ENCODE measurements around the gene NYAP2.

Gene NYAP2

DNA sequence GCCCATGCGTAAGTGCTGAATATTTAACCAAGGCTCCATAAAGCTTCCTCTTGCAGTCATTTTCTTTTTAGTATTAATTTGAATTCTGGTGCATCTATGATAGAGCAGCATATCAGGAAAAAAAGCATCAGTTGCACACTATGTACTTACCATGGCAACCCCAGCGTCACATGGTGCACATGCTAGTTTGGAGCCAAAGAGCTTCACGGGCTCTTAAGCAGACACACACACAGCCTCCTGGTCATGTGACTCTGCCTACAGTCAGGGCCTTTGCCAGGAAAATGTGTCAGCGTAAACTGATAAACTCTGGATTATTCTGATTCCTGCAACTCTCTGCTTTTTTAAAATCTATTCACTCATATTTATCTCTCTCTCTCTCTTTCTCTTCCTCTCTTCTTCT, 30.2 kb downstream of the NYAP2 start:
- DNase-seq: no peak

DNA sequence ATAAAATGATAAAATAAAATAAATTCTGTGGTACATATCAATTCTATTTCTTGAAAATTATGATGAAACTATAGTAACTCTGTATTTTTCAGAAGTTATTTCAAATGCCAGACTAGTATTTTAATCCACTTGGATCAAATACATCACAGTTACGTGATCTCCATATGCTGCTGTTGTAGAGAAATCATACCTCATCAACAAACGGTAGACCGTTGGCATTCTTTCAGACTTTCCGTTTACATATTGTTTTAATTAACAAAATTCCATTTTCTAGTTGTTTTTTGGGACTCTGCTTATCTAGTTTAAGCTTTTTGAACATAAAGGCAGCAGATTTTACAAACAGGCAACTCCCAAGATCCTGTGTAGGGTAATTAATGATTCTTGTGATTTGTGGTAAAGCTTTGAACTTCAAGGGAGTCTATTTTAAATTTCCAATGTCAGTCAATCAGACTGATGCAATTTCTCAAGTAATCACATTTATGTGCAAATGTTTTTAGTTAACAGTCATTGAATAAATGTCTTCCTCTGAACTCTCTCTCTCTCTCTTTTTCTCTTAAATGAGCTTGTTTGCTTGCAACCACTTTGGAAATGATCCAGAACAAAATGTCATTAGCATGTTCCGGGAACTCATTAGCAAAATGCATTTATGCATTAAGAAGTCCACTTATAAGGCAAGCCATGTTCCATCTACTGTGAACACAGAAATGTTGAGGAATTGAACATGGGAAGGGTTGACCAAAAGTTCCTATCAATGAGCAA, 31.8 kb downstream of the NYAP2 start:
- DNase-seq: no peak

DNA sequence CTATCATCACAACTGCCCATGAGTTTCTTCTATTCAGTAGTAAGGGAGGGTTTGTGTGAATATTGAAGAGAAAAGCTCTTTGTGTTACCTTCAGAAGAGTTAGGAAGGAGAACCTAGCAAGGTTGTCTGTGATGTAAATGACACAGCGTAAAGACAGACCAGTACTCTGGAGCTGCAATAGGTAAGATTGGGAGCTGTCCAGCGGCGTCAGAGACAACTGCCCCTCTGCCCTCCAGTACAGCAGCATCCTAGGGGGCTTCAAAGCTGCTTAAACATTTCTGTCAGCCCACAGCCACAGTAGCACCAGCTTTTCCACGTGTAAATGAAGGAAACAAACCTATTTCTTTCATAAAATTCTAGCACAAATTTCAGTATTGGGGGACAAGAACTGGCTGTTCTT, 34.5 kb downstream of the NYAP2 start:
- DNase-seq: no peak

DNA sequence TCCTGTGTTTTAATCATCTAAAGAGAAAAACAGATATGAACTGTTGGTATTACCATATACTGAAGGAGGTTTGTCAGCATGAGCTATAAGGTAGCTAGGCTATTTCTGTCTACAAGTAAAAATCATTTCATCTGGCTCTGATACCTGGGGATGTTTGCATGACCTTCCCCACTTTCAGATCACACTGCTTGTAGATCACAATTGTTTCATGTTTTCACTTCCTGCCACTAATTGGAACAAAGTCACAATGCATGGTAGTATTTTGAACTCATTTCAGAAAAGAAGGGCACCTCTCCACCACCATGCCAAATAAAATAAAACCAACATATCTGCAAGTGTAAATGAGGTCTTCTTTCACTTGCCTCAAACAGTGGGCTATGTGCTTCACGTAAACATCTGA, 37.8 kb downstream of the NYAP2 start:
- no peak for DNase-seq

DNA sequence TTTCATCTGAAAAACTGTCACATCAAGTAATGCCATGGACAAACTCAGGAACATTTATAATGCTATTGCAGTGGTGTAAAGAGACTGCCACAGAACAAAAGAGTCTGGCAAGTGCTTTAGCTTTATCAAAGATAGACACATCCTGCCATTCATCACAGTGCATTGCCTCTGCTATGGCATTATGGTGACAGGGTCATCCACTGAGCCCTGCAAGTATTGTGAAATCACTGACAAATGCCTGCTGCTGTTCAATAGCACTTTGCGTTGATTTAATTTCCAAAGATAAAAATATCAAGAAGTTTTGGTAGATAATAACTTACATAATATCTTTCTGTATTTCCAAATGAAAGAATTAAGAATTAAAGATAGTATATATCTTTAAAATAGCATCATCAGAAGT, 38.7 kb downstream of the NYAP2 start:
- DNase-seq: no peak

DNA sequence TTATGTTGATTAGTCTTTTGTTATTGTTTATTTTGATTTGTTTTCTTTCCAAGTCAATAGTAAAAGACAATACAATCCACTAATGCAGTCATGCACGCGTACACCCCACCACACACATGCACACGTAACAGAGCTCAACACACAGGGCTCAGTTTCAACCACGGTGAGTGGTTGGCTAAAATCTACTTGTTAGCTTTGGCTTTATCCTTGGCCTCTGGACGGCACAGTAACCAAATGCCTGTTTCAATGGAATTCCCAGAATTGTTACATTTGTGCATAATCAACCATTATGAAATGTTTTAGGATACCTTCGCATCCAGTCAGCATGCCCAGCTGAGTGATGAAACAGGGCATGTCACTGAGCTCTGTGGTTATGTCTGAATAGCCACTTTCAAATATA, 53.2 kb downstream of the NYAP2 start:
- DNase-seq: no peak

DNA sequence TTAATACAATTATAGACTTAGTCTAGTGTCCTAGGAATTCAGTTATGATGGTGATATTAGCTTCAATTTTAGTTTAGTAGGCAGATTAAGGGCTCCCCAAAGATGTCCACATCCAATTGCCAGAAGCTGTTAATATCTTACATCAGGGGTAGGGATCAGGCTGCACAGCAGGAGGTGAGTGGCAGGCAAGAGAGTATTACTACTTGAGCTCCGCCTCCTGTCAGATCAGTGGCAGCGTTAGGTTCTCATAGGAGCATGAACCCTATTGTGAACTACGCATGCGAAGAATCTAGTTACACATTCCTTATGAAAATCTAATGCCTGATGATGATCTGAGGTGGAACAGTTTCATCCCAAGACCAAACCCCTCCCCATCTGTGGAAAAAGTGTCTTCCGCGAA, 54.9 kb downstream of the NYAP2 start:
- DNase-seq: no peak

DNA sequence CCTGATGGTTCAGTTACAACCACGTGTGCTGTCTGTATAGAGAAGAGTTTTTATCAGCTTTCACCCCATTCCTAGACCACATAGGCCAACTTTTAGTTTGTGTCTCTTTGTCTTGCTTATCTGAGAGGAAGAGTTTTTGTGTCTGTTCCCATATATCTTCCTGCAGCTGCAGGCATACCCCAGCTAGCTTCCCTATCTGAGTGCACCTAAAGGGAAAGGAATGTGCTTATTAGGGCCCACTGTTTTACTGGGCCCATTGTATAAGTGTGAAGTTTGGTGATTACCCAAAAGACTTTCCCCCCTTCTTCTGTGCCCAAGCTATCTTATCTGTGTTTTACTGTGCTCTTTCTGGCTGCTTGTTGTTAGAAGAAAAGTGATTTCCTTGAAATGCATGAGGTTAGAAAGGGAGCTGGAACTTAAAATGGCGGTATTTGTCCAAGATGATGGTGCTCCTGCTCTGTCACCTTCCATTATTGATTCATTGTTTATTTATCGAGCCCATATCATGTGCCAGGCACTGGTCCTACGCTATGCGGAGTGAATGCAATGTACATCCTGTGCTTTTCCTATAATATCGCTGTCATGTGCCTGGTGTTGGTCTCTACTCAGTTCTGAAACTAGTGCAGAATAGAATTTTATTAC, 57.2 kb downstream of the NYAP2 start:
- DNase-seq: no peak

DNA sequence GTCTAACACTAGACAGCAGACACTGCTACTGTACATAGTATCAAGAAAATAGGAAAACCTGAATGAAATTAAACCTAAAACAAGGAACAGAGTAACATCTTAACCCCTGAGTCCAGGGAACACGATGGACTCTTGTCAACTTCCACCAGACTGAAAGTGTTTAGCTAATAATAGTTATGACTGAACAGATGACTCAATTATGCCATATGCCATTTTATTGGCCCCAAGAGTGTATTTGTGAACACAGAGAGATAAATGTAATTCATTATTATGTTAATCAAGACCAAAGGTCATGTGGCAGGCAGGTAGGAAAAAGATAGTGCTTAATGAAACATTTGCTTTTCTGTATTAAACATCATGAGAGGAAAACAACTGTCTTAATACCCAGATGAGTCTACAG, 58.0 kb downstream of the NYAP2 start:
- DNase-seq: peak; percentile 39

DNA sequence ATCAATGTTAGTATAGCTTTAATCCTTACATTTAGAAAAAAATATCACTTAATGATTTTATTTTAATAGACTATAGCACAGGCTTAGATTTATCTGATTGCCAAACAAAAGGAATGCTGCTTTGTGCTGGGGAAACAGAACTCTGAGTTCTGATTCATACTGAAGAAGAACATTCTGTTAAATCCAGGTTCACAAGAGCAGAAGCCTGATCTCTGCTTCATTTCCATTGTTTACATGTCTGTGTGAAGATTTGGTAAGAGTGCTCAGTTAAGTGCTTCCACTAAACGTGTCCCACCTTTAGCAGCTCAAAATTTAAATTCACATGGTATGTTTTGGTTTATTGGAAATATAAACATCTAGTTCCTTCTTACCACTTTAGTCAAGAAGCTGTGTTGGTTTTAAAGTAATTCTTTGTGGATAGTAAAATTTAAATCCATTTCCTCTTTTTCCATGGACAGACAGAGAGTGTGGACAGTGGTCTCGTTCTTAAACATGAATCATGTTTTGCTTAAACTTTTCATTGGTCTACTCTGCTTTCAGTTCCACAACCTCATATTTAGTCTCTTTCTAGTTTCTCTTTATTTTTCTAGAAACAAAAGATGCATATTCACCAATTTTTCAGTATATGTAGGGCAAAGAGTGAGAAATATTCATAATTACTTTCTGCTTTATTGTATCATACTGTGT, 59.1 kb downstream of the NYAP2 start:
- DNase-seq: no peak

DNA sequence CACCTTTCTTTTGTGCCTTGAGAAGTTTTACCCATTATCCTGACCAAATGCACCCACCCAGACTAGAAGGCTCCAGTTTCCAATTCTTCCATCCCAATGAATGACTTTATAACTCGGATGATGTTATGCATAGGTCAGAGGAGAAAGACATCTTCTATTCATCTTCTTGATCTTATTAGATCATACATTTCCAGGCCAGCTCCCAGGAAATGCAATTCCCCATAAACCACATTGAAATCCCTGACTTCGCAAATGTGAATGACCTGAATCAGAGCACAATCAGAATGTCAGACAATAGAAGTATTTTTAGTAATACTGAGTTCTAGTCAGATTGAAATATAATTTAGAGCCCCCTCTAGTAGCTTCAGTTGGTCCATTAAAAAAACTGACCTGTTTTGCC, 62.9 kb downstream of the NYAP2 start:
- no peak for DNase-seq

DNA sequence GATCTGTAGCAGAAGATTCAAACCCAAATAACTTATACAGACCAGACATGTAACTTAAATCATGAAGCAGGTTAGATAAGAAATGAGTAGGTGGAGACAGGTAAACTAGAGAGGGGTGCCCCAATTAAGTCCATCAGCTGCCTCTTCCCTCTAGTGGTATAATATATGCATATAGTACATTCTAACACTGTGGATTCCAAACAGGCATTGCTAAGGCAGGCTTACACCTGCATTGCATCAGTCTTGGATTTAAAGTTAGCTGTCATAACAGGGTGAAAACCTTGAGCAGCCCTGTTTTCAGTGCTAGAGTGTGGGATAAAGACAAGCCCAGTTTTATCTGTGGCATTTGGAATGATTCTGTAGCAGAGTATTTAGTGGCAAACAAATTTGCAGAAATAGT, 63.4 kb downstream of the NYAP2 start:
- no peak for DNase-seq

DNA sequence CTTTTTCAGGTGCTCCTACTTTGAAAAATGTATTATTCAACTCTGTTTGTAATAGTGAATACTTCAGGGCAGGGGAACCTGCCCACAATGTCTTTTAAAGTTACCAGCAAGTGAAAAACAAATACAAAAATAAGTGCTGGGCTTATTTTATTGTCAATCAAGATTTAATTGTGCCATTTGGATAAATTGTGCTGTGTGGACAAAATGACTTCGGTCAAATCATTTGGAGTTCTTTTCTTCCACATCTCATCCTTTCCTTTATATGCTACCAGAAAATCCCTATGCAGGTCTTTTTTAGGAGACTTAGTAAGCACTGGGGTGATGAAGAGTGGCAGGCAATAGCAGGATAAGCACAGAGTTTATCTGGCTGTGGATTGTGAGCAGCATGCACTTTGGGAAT, 63.9 kb downstream of the NYAP2 start:
- no peak for DNase-seq

DNA sequence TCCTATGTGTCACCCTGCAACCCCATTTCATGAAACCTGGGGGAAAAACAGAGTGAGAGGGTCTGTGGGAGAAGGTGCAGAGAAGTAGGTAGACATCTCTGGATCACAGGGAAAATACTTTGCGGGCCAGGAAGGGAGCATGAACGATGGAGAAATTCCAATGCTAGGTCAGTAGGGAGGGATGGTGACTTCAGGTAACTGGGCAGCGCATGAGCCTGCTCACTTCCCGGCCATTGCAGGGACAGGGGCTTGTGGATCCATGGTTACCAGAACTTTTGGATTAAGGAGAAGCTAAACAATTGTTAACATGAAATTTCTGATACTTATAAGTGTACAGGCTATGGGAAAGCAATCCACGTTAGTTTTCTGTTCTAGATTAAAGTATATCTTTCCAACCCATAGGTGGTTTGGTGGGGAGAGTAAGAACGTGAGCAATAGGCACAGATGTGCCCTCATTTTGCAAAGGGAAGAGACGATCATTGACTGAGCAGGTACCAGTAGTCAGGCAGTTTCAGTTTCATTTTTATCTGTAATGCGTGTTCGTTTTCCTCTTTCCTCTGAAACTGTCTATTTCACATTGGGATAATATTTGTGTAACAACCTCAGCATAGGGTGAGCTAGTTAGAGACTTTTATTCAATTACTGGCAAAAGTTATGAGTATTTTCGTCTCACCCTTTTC, 65.0 kb downstream of the NYAP2 start:
- no peak for DNase-seq

DNA sequence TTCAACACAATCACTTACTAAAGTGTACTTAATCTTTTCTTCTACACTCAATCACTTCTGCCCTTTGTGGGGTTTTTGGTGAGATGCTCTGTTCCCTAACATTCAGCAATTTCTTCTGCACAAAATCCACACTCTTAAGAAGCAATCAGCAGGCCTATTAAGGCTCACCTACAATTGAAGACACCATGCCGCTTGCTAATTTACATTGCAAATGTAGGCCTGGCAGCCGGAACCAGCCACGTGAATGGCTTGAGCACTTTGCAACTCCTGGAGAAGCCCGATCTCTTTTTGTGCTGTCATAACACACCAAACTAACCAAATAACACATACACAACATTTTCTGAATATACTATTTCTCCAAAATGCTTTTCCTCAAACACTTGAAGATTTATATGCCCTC, 66.3 kb downstream of the NYAP2 start:
- peak; percentile 3 for DNase-seq

DNA sequence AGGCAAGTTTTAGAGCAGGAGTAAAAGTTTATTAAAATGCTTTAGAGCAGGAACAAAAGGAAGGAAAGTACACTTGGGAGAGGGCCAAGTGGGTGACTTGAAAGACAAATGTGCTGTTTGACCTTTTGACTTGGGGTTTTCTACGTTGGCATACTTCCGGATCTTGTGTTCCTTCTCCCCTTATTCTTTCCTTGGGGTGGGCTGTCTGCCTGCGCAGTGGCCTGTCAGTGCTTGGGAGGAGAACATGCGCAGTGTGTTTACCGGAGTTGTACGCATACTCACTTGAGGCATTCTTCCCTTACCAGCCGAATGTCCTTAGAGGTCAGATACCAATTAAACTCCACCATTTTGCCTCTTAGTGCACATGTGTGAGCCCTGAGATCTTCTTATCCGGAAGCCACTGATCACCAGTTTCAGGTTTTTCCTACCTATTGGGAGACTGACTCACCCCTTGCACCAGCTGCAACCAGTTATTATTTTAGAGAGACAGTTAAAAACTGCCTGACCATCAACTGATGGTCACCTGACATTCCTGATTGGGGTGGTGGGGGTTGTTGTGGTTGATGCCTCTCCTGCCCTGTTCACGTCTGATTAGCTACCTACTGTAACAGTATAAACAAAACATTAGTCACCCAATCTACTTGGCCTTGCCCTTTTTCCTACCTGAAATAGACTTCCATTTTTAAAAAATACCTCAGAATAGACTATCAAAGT, 67.5 kb downstream of the NYAP2 start:
- no peak for DNase-seq

DNA sequence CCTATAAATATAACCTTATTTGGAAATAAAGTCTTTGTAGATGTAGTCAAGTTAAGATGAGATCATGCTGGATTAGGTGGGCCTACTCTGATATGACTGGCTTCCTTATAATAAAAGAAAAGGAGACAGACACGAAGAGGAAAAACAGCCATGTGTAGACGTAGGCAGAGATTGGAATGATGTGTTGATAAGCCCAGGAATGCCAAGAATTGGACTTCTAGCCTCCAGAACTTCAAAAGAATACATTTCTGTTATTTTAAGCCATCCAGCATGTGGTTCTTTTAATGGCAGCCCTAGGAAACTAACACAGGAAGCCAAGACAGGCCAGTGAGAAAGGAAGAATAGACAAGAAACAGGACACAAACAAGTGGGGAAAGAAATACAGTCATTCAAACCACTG, 68.6 kb downstream of the NYAP2 start:
- no peak for DNase-seq

DNA sequence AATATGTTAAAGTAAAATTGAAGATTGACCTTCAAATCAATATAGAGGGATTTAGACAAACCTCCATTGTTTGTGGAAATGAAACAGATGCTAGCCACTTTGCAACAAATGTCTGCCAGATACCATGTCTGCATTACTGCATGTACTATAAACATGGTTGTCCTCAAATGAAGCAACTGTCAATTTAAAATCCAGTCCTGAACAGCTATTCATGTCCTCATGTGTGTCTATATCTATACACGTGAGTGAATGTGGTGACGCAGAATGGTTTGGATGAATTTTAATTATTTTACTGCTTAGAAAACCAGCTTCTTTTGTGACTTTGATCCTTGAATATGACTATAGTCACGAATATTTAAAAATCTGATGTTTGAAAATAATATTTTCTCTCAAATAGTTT, 71.5 kb downstream of the NYAP2 start:
- no peak for DNase-seq

DNA sequence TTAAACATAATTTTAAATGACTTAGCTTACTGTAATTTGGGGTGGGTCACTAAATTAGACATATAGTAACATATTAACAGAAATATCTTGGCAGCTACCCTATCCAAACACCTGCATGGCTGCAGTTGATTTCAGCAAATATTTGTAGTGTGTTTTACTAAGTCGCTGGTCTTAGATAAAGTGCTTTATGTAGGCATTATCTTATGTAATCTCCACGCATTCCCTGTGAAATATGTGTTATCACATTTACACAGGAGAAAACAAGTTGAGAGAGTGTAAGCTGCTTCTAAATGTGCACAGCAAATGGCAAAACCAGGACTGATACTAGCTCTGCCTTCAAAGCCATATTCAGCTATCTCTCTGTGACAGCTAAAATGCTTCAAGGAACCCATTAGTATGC, 72.0 kb downstream of the NYAP2 start:
- peak; percentile 20 for DNase-seq

DNA sequence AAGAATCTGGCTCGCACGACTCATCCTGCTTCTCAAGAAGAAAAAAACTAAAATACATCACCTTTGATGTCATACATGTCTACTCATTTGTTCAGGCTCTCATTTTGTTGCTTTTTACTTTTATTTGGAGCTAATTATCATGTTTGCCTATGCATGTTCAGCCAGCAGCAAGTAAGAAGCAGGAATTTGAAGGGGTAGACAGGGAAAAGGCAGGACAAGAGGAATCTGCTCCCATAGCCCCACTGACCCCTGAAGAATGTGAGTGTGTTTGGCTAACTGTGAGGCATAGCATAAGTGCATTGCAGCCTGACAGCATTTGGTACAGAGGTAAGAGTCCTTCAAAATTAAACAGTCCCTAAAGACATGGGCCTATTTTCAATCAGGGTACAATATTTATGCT, 72.7 kb downstream of the NYAP2 start:
- no peak for DNase-seq

DNA sequence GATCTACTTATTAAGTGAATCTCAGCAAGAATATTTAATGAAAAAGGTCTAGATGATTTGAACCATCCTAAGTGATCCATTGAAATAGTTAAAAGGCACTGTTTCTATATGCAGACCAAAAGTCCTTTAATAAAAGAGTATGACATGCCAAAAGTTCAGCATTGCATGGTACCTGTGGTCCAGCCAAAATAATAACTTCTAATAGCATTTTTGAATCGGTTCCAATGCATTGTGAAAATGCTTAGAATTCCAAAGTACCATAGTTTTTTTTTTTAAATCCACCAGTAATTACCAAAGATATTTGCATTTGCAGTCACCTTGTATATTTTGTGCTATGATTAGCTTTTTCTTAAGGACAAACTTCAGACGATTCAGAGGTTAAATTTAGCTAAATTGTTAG, 79.9 kb downstream of the NYAP2 start:
- DNase-seq: no peak

DNA sequence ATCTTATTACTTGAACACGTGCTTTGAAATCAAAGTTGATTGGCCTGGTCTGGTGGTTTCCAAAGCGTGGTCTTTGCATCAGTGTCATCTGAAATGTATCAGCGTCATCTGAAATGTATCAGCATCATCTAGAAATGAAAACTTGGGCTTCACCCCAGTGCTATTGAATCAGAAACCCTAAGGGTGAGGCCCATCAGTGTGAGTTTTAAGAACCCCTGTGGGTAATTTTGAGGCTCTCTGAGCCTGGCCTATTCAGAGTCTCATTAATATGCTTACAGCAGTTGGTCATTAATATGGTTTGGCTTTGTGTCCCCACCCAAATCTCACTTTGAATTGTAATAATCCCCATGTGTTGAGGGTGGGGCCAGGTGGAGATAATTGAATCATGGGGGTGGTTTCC, 85.2 kb downstream of the NYAP2 start:
- DNase-seq: no peak

DNA sequence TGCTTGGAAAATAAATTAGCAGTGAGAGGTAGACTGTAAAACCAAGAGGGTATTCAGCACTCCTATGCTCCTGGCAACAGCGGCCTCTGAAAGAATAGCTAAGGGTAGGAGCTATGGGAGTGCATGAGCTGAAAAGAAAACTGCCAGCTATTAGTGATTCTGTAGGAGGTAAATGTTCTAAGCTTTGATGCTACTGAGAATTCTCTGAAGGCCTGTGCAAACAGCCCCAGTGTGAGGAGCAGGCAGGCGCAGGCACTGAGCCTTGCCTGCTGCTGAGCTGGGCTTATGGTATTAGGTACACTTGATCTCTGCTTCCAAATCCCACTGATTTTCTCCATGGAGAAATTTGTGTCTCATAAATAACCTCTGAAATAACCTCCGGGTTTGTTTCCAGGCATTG, 86.7 kb downstream of the NYAP2 start:
- no peak for DNase-seq

Measured in NCI-H146 (cell line).